ENCODE measurements around the gene CRYBG1.

DNA sequence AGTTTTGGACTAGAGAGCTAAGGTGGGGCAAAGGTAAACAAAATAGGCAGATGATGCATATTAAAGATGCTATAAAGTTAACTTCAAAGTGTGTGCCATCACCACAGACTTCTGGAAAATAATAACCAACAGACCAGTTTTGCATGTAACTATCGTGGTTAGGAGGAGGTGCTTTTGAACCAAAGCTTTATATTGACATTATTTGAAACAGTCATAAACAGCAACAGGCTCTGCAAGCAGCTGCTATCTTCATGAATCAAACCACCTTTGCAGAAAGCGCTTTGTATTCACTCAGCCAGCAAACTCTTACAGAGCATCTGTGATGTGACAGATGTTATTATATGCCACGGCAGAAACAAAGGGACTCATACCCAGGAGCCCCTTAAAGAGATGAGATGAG lies 81.9 kb downstream of the CRYBG1 start:
- TF ChIP-seq, protein P1, sequence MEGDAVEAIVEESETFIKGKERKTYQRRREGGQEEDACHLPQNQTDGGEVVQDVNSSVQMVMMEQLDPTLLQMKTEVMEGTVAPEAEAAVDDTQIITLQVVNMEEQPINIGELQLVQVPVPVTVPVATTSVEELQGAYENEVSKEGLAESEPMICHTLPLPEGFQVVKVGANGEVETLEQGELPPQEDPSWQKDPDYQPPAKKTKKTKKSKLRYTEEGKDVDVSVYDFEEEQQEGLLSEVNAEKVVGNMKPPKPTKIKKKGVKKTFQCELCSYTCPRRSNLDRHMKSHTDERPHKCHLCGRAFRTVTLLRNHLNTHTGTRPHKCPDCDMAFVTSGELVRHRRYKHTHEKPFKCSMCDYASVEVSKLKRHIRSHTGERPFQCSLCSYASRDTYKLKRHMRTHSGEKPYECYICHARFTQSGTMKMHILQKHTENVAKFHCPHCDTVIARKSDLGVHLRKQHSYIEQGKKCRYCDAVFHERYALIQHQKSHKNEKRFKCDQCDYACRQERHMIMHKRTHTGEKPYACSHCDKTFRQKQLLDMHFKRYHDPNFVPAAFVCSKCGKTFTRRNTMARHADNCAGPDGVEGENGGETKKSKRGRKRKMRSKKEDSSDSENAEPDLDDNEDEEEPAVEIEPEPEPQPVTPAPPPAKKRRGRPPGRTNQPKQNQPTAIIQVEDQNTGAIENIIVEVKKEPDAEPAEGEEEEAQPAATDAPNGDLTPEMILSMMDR (IDR thresholded peaks at IDR 0.05): no peak
- TF ChIP-seq JUN (CRISPR knock-in tag; IDR thresholded peaks at IDR 0.05) (no peak), ZNF232 (CRISPR knock-in tag; IDR thresholded peaks at IDR 0.05) (no peak), ELF4 (CRISPR knock-in tag; IDR thresholded peaks at IDR 0.05; ENCODE audit: low read depth) (no peak), FOXP1 (CRISPR knock-in tag; IDR thresholded peaks at IDR 0.05; ENCODE audit: borderline replicate concordance) (no peak), SP1 (CRISPR knock-in tag; conservative IDR thresholded peaks at IDR 0.05) (no peak), CREB1 (CRISPR knock-in tag; IDR thresholded peaks at IDR 0.05) (no peak), ZNF263 (CRISPR knock-in tag; IDR thresholded peaks at IDR 0.05; ENCODE audit: low read depth) (no peak)

Measured in WTC11 (cell line).